GM12875 (cell line): ENCODE measurements around the gene HAUS5.
"Not testable (repeated sequence)": the region's sequence is repeated elsewhere in the genome, so short reads cannot be mapped to it uniquely, and the experiment has no call there.

Experiments
- H3K4me3 ChIP-seq: one replicate; pipeline ENCODE4 v1.5.1; 2011; ENCODE audit warnings: low read depth, low read length, control low read depth
- CTCF ChIP-seq: IDR thresholded peaks from 2 replicates; pipeline ENCODE4 v1.5.1; 2011; ENCODE audit warnings: low read depth, mild to moderate bottlenecking, control low read depth, inconsistent platforms, low read length, moderate library complexity, borderline replicate concordance; ENCODE audit not compliant: insufficient read depth

The HAUS5 gene

GRCh38 chr19:35592226-35592625 lies 20.3 kb upstream of the HAUS5 start:
- no peak overlapping the region for H3K4me3 ChIP-seq
- peak; percentile 61 for TF ChIP-seq CTCF

- not testable (repeated sequence) for H3K4me3 ChIP-seq
Measured at GRCh38 chr19:35595026-35595425, 17.5 kb upstream of the HAUS5 start.

GRCh38 chr19:35595928-35596327 lies 16.6 kb upstream of the HAUS5 start:
- no peak for TF ChIP-seq CTCF
- no peak overlapping the region for H3K4me3 ChIP-seq

- TF ChIP-seq CTCF: no peak
Measured at GRCh38 chr19:35596366-35596999, 16.1 kb upstream of the HAUS5 start.

GRCh38 chr19:35601971-35602370 lies 10.6 kb upstream of the HAUS5 start:
- no peak overlapping the region for H3K4me3 ChIP-seq
- TF ChIP-seq CTCF: no peak

More at GRCh38 chr19:35596366-35596999, 16.1 kb upstream of the HAUS5 start:
- no peak overlapping the region for H3K4me3 ChIP-seq

- not testable (repeated sequence) for H3K4me3 ChIP-seq
Measured at GRCh38 chr19:35604436-35604835, 8.1 kb upstream of the HAUS5 start.

- not testable (repeated sequence) for H3K4me3 ChIP-seq
Measured at GRCh38 chr19:35607170-35607569, 5.4 kb upstream of the HAUS5 start.

GRCh38 chr19:35607661-35608060 lies 4.9 kb upstream of the HAUS5 start:
- TF ChIP-seq CTCF: no peak
- H3K4me3 ChIP-seq: no peak overlapping the region

- no peak for TF ChIP-seq CTCF
Measured at GRCh38 chr19:35608251-35608650, 4.3 kb upstream of the HAUS5 start.

More at GRCh38 chr19:35608251-35608650, 4.3 kb upstream of the HAUS5 start:
- H3K4me3 ChIP-seq: no peak overlapping the region
